IPS-NIHi7 (cell line): Measurements from ENCODE around the gene ZNF454.

Experiments
- DNase-seq: peaks from one replicate; pipeline ENCODE4 v3.0.0; 2012; ENCODE audit warnings: mixed read lengths; ENCODE audit errors: extremely low spot score

The ZNF454 gene

GRCh38 chr5:178993236-178993765 is 52.3 kb downstream of the ZNF454 start:
- DNase-seq = no peak

DNA sequence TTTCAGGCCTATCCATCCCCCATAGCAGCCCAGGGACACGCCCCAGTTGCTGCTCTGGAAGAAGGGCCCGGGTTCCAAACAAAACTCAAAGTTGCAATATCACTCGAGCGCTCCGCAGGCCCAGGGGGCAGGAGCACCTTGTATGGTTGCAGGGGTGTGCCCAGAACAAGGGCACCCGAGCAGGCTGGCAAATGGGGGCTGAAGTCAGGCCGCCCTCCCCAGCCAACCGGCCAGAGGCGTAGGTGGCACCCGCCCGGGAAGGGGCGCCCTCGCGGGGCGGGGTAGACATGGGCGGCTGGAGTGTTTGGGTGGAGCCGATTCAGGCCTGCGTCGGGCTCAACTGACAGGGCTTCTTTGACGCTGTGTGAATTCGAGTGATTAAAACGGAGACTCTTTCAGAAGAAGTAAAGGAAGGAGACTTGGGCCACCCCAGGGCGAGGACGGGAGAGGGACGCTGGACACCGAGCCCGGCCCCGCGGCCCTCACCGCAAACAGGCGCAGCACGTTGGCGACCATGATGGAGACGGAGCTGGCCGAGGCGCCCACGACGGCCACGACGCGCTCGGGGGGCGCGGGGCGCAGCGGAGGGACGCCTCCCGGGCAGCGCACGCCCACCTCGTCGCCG is 53.1 kb downstream of the ZNF454 start:
- no peak for DNase-seq

GRCh38 chr5:178994580-178995340 is 53.8 kb downstream of the ZNF454 start, which contains the start of gene GRM6:
Gene GRM6 (minus strand): TSS chr5:178995320. CDS start chr5:178994944, 376 bp downstream.
- DNase-seq = peak; percentile 48

GRCh38 chr5:178995341-178995690 is 54.3 kb downstream of the ZNF454 start:
- no peak for DNase-seq

GRCh38 chr5:178996156-178996555 is 55.2 kb downstream of the ZNF454 start:
- DNase-seq = no peak

- DNase-seq = no peak
Measured at GRCh38 chr5:178997191-178997590, 56.2 kb downstream of the ZNF454 start.

DNA sequence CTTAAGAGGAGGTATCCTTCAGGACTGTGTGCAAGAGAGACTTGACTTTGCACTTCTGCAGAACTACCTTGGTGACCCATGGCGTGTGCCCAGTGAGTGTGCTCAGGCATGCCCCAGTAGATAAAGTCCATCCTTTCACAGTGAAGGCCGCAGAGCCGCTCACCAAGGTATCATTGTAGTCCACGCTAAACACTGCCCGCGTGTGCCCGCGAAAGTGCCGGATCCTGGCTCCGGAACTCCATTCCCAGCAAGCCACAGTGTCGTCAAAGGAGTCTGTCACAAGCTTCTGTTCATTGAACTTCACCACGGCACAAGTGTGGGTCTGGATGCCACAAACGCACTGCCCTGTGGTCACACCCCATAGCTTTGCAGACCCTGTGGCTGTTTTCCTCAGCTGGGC is 57.4 kb downstream of the ZNF454 start:
- no peak for DNase-seq

GRCh38 chr5:179006564-179006963 is 65.6 kb downstream of the ZNF454 start:
- DNase-seq = no peak

DNA sequence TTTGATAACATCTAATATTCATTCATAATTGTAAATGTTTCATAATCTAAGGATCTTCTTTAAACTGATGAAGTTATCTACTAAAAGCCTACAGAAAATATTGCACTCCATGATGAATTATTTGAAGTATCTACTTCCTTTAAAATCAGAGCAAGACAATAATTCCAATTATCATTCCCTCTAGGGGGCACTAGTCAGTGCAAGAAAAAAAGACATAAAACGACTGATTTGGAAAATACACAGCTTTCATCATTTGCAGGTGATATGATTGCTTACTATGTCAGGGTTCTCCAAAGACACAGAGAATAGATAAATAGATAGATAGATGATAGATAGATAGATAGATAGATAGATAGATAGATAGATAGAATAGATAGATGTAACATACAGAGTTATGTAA is 67.7 kb downstream of the ZNF454 start:
- no peak for DNase-seq
